AG10803 (cell line): ENCODE data around the gene RELN.

ENCODE experiments used
- DNase-seq: peaks from one replicate; pipeline ENCODE4 v3.0.0; 2010; ENCODE audit warnings: low read depth
- H3K4me3 ChIP-seq: 2 replicates; pipeline ENCODE4 v1.5.1; 2011; ENCODE audit warnings: mild to moderate bottlenecking, low read length, control low read depth
- CTCF ChIP-seq: conservative IDR thresholded peaks from 2 replicates; pipeline ENCODE4 v1.5.1; 2011; ENCODE audit warnings: mild to moderate bottlenecking, low read length, control low read depth, inconsistent platforms

RELN gene

GRCh38 chr7:103991406-103991805, 1.9 kb upstream of the RELN start:
- H3K4me3 ChIP-seq: no peak overlapping the region
- no peak for TF ChIP-seq CTCF
- DNase-seq: no peak

- no peak for TF ChIP-seq CTCF
- no peak for DNase-seq
Measured at GRCh38 chr7:103990991-103991390, 1.5 kb upstream of the RELN start.

GRCh38 chr7:103989785-103990767, 618 bp upstream of the RELN start:
- H3K4me3 ChIP-seq: peak overlapping the region; percentile 50
- peak; percentile 17 for DNase-seq
- TF ChIP-seq CTCF: no peak

More at GRCh38 chr7:103990991-103991390, 1.5 kb upstream of the RELN start:
- H3K4me3 ChIP-seq: no peak overlapping the region

GRCh38 chr7:103988468-103989199, 824 bp downstream of the RELN start:
- no peak for DNase-seq
- H3K4me3 ChIP-seq: no peak overlapping the region

GRCh38 chr7:103987451-103987850, 2.0 kb downstream of the RELN start:
- H3K4me3 ChIP-seq: no peak overlapping the region
- DNase-seq: no peak
- TF ChIP-seq CTCF: no peak

More at GRCh38 chr7:103988468-103989199, 824 bp downstream of the RELN start:
- TF ChIP-seq CTCF: no peak

GRCh38 chr7:103985565-103986126, 3.8 kb downstream of the RELN start:
- H3K4me3 ChIP-seq: no peak overlapping the region
- TF ChIP-seq CTCF: no peak

More at GRCh38 chr7:103985565-103986126, 3.8 kb downstream of the RELN start:
- no peak for DNase-seq
